BE2C (cell line): ENCODE results near the gene ITGB1BP1.

Experiments used
- DNase-seq: peaks from one replicate; pipeline ENCODE4 v3.0.0-alpha.2; 2020
- H3K27me3 ChIP-seq: fragments of 250-450 bp; sonication (Bioruptor Pico); 2 replicates; pipeline ENCODE4 v1.5.1; 2020; ENCODE audit warnings: mild to moderate bottlenecking
- H3K36me3 ChIP-seq: fragments of 250-450 bp; sonication (Bioruptor Pico); 2 replicates; pipeline ENCODE4 v1.5.1; 2020; ENCODE audit warnings: mild to moderate bottlenecking
- H3K4me1 ChIP-seq: fragments of 250-450 bp; sonication (Bioruptor Pico); 2 replicates; pipeline ENCODE4 v1.5.1; 2020
- H3K4me3 ChIP-seq: 2 replicates; pipeline ENCODE4 v1.5.1; 2011; ENCODE audit warnings: low read depth, low read length
- H3K9me3 ChIP-seq: fragments of 250-450 bp; sonication (Bioruptor Pico); 2 replicates; pipeline ENCODE4 v1.5.1; 2020
- TF ChIP-seq, protein P1 (sequence below): IDR thresholded peaks from 2 replicates; pipeline ENCODE4 v1.5.1; 2012; ENCODE audit warnings: mild to moderate bottlenecking, low read depth, low read length

ITGB1BP1 gene

GRCh38 chr2:9373476-9373875 lies 49.9 kb downstream of the ITGB1BP1 start:
- H3K36me3 ChIP-seq = no peaks in the 10 kb centered on the region; the same call in 1 of the 2 replicates
- DNase-seq = no peak
- TF ChIP-seq, protein P1, sequence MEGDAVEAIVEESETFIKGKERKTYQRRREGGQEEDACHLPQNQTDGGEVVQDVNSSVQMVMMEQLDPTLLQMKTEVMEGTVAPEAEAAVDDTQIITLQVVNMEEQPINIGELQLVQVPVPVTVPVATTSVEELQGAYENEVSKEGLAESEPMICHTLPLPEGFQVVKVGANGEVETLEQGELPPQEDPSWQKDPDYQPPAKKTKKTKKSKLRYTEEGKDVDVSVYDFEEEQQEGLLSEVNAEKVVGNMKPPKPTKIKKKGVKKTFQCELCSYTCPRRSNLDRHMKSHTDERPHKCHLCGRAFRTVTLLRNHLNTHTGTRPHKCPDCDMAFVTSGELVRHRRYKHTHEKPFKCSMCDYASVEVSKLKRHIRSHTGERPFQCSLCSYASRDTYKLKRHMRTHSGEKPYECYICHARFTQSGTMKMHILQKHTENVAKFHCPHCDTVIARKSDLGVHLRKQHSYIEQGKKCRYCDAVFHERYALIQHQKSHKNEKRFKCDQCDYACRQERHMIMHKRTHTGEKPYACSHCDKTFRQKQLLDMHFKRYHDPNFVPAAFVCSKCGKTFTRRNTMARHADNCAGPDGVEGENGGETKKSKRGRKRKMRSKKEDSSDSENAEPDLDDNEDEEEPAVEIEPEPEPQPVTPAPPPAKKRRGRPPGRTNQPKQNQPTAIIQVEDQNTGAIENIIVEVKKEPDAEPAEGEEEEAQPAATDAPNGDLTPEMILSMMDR = no peak
- peaks cover 5% of the 10 kb centered on the region for H3K4me1 ChIP-seq
- H3K4me3 ChIP-seq = no peak overlapping the region
- no peaks in the 10 kb centered on the region for H3K27me3 ChIP-seq
- H3K9me3 ChIP-seq = no peaks in the 10 kb centered on the region

DNA sequence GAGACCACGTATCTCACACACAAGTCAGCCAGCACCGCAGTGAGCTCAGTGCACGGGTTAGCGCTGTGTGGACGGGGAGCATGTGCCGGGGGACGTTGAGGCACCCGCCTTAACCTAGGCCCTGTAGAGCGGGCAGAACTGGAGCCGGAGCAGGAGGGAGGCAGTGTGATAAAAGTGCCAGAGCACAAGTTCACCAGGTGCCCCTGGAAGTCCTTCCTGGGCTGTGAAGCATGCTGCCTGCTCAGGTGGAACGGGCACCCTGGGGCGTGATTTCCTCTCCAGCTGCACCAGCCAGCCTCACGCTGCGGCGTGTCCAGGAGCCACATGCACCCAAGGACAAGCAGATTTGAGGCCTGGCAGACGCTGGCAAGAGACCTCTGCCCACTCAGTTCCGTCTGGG lies 50.3 kb downstream of the ITGB1BP1 start:
- Histone ChIP-seq H3K4me1 (peaks cover 1% of the 10 kb centered on the region), H3K4me3 (no peak overlapping the region), H3K27me3 (no peaks in the 10 kb centered on the region), H3K9me3 (no peaks in the 10 kb centered on the region), H3K36me3 (no peaks in the 10 kb centered on the region; the same call in 1 of the 2 replicates)
- TF ChIP-seq, protein P1 = no peak
- DNase-seq = peak; percentile 39

- no peaks in the 10 kb centered on the region for H3K4me1 ChIP-seq
- H3K27me3 ChIP-seq = no peaks in the 10 kb centered on the region
- TF ChIP-seq, protein P1 = no peak
- no peak overlapping the region for H3K4me3 ChIP-seq
- H3K9me3 ChIP-seq = no peaks in the 10 kb centered on the region
- DNase-seq = no peak
- H3K36me3 ChIP-seq = 0 out of 2 replicates have a peak, but pooled peaks cover 2% of the 10 kb centered on the region
Measured at GRCh38 chr2:9370746-9371145, 52.6 kb downstream of the ITGB1BP1 start.

- TF ChIP-seq, protein P1 = no peak
- no peaks in the 10 kb centered on the region for H3K9me3 ChIP-seq
- H3K27me3 ChIP-seq = no peaks in the 10 kb centered on the region
- H3K4me1 ChIP-seq = no peaks in the 10 kb centered on the region
- DNase-seq = no peak
- 0 out of 2 replicates have a peak, but pooled peaks cover 2% of the 10 kb centered on the region for H3K36me3 ChIP-seq
- no peak overlapping the region for H3K4me3 ChIP-seq
Measured at GRCh38 chr2:9366026-9366425, 57.3 kb downstream of the ITGB1BP1 start.

GRCh38 chr2:9365498-9366019 lies 57.8 kb downstream of the ITGB1BP1 start:
- Histone ChIP-seq H3K36me3 (0 out of 2 replicates have a peak, but pooled peaks cover 2% of the 10 kb centered on the region), H3K9me3 (no peaks in the 10 kb centered on the region)

More at GRCh38 chr2:9365498-9366019, 57.8 kb downstream of the ITGB1BP1 start:
- H3K27me3 ChIP-seq = no peaks in the 10 kb centered on the region
- H3K4me1 ChIP-seq = no peaks in the 10 kb centered on the region
- no peak overlapping the region for H3K4me3 ChIP-seq
- TF ChIP-seq, protein P1 = no peak
- no peak for DNase-seq
